ENCODE measurements around the gene FAM110C. TPM values are rescaled to one million over a fixed set of nuclear protein-coding genes. Genes with fewer than 3 reads are reported as not detected.

FAM110C gene
- polyA plus RNA-seq, 1 of the 3 experiments (the other 2 are of a cell fraction) = not detected

GRCh38 chr2:28406-28975 lies 17.8 kb downstream of the FAM110C start:
- Histone ChIP-seq H3K27ac (ENCODE audit: low read depth in 2 of 2, low read length in 1 of 2) (no peak overlapping the region), H2AFZ (ENCODE audit: low read depth) (no peak overlapping the region), H3K9me2 (no peaks in the 10 kb centered on the region), H3K27me3 (ENCODE audit: insufficient read depth) (no peaks in the 10 kb centered on the region), H3F3A (replicated peaks; ENCODE audit: insufficient read depth) (no peaks in the 10 kb centered on the region), H3K4me2 (no peak overlapping the region), H3K36me3 (replicated peaks in 1 of 2; ENCODE audit: control insufficient read depth in 1 of 2, insufficient read depth in 2 of 2, low read length in 1 of 2) (no peaks in the 10 kb centered on the region), H3K4me3 (ENCODE audit: low read depth in 2 of 2, low read length in 1 of 2) (no peak overlapping the region), H3K9ac (no peak overlapping the region), H3K4me1 (ENCODE audit: control insufficient read depth in 1 of 2, insufficient read depth in 2 of 2, low read depth in 1 of 2, low read length in 1 of 2) (no peaks in the 10 kb centered on the region), H4K20me1 (ENCODE audit: insufficient read depth) (no peaks in the 10 kb centered on the region), H3K9me3 (no peaks in the 10 kb centered on the region), H3K79me2 (ENCODE audit: insufficient read depth) (no peaks in the 10 kb centered on the region)
- WGBS (ENCODE audit: low lambda C conversion rate) = 16% methylated on average over 5 of the region's 5 CpGs
- ChIA-PET POLR2A (no interaction called here), CTCF (interaction anchor here (1.7 kb wide), 1 partner anchor 9 kb away, joined by 8 read pairs; no protein-coding TSS in a partner anchor)
- TF ChIP-seq CTCF (IDR thresholded peaks at IDR 0.05) = no peak
- TF ChIP-seq TEAD4 (IDR thresholded peaks at IDR 0.05; ENCODE audit: borderline replicate concordance, insufficient read depth) = no peak
- no peak for TF ChIP-seq FOXJ3 (CRISPR knock-in tag; IDR thresholded peaks at IDR 0.05)
- TF ChIP-seq JUND (IDR thresholded peaks at IDR 0.05) = no peak
- no peak for TF ChIP-seq USF1 (IDR thresholded peaks at IDR 0.05; ENCODE audit: borderline replicate concordance, low read depth)
- no peak for TF ChIP-seq RCOR1 (IDR thresholded peaks at IDR 0.05; ENCODE audit: low read length)
- TF ChIP-seq YY1 (IDR thresholded peaks at IDR 0.05; ENCODE audit: low read depth) = no peak
- no peak for TF ChIP-seq SIN3A (IDR thresholded peaks at IDR 0.05; ENCODE audit: borderline replicate concordance, low read depth, low read length)
- TF ChIP-seq MAX (IDR thresholded peaks at IDR 0.05; ENCODE audit: low read depth) = no peak
- TF ChIP-seq GABPA (IDR thresholded peaks at IDR 0.05; ENCODE audit: low read depth) = no peak
- no peak for TF ChIP-seq POLR2AphosphoS5 (IDR thresholded peaks at IDR 0.05; ENCODE audit: low read depth, low read length)
- TF ChIP-seq ELF1 (IDR thresholded peaks at IDR 0.05) = no peak
- no peak for TF ChIP-seq RAD21 (IDR thresholded peaks at IDR 0.05; ENCODE audit: low read length)
- no peak for TF ChIP-seq RFX5 (IDR thresholded peaks at IDR 0.05; ENCODE audit: low read length)
- no peak for TF ChIP-seq GATA2 (CRISPR knock-in tag; IDR thresholded peaks at IDR 0.05)
- no peak for TF ChIP-seq SMC3 (IDR thresholded peaks at IDR 0.05; ENCODE audit: low read depth, low read length)
- TF ChIP-seq MXI1 (IDR thresholded peaks at IDR 0.05; ENCODE audit: low read depth, low read length) = no peak
- TF ChIP-seq USF2 (IDR thresholded peaks at IDR 0.05; ENCODE audit: borderline replicate concordance, low read depth, low read length) = no peak
- TF ChIP-seq MEF2A (IDR thresholded peaks at IDR 0.05; ENCODE audit: borderline replicate concordance, low read depth) = no peak
- DNase-seq = no peak

Data from SK-N-SH (cell line).